Duodenal mucosa (tissue), 2 donors: ENCODE data around the gene TRIM16.
"Not testable (repeated sequence)": the region's sequence is repeated elsewhere in the genome, so short reads cannot be mapped to it uniquely, and the experiment has no call there.

Experiments
- H3K27ac ChIP-seq: one replicate; pipeline ENCODE4 v1.7.0; 2013; ENCODE audit warnings: low read depth, low read length
- H3K27me3 ChIP-seq, 2 donors: one replicate each; pipeline ENCODE4 v1.7.0; 2013; ENCODE audit warnings: low read length in 2 of 2, control low read depth in 1 of 2; ENCODE audit not compliant: insufficient read depth in 2 of 2, control insufficient read depth in 1 of 2
- H3K36me3 ChIP-seq, 2 donors: one replicate each; pipeline ENCODE4 v1.7.0; 2013; ENCODE audit warnings: low read length in 2 of 2, control low read depth in 1 of 2; ENCODE audit not compliant: insufficient read depth in 2 of 2, control insufficient read depth in 1 of 2
- H3K4me1 ChIP-seq, 2 donors: one replicate each; pipeline ENCODE4 v1.7.0; 2013; ENCODE audit warnings: low read length in 2 of 2, control low read depth in 1 of 2; ENCODE audit not compliant: insufficient read depth in 2 of 2, control insufficient read depth in 1 of 2
- H3K4me3 ChIP-seq, 2 donors: one replicate each; pipeline ENCODE4 v1.7.0; 2013; ENCODE audit warnings: low read length in 2 of 2, low read depth in 1 of 2
- H3K9ac ChIP-seq, 2 donors: one replicate each; pipeline ENCODE4 v1.7.0; 2013; ENCODE audit warnings: low read length in 2 of 2, low read depth in 1 of 2
- H3K9me3 ChIP-seq, 2 donors: one replicate each; pipeline ENCODE4 v1.7.0; 2013; ENCODE audit warnings: low read length in 2 of 2, control low read depth in 1 of 2; ENCODE audit not compliant: control insufficient read depth in 1 of 2

Gene TRIM16

DNA sequence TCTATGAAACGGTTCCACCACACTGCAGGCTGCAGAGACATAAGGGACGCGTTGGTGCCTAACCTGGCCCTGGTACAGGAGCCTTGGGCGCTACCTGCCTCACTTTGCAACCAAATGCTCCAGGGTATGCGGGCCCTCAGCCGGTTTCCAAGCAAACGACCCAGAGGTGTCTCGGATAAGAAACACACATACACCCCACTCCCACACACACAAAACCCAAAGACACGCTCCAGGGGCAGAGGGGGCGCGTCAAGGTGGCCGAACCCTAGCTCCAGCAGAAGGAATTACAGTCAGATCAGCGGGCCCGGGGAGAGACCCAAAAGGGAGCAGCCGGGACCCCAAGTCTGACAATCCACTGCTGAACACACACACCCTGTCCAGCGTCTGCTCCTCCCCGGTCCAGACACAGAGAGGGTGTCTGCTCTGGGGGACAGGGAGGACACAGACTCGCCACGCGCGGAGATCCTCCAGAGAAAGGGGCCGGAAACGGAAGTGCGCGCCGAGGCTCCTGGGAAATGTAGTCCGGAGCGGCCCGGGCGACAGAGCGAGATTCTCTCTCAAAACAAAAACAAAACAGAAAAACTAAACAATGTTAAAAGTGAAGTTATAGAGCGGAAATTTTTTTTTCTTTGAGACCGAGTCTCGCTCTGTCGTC, at the start of gene TRIM16:
Gene TRIM16, minus strand, starts transcription at position 488 of the 655 bp plus-strand sequence. CDS start 32,702 bp downstream, outside the sequence.
- H3K4me1 ChIP-seq, H3K27ac ChIP-seq, H3K36me3 ChIP-seq, H3K9me3 ChIP-seq, H3K27me3 ChIP-seq: not testable (repeated sequence)
- Histone ChIP-seq H3K9ac (peak within 1 kb of the TSS; percentile 65 to 70), H3K4me3 (peak within 1 kb of the TSS; percentile 73 to 75)

DNA sequence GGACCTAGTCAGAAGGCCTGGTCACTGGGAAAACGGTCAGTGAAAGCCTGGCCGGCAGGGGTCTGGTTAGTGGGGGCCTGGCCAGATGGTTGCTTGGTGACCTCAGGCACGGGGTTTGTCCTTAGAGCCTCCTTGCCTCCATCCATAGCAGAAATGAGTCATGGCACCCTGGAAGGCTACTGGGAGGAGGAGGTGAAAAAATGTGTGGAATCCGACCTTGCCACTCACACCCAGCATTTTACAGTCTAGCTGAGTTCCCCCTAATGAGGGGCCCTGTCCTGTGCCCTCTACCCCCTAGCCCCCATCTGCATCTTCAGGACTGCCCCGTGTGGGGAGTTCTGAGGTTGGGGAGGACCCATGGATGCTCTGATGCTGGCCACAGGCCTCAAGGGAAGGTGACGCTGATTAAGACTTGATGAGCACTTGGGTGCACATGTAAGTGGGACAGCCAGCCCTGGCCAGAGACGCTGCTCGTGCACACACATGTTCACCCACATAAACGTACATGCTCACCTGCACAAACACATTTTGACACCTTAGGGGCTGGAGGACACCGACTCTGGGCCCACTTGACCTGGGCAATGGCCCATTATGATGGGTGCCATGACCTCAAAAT, 49.2 kb upstream of the TRIM16 start:
- H3K27me3 ChIP-seq, H3K9me3 ChIP-seq, H3K9ac ChIP-seq, H3K4me3 ChIP-seq, H3K4me1 ChIP-seq, H3K27ac ChIP-seq, H3K36me3 ChIP-seq: not testable (repeated sequence)

DNA sequence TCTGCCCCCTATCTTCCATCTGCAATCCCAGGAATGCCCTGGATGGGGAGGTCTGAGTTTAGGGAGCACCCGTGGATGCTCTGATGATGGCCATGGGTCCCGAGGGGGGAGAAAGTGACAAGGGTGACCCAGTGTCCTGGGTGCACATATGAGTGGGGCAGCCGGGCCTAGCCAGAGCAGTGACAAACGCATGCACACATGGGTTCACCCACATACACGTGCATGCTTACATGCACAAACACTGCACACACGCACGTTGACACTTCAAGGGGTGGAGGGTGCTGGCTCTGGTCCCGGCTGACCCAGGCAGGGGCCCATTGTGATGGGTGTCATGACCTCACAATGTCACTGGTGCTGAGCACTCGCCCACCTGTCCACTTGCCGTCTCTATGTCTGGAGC, 47.8 kb upstream of the TRIM16 start, which contains the start of gene TBC1D26:
Gene TBC1D26, plus strand, starts transcription at position 384 of the 400 bp plus-strand sequence. CDS start 3,066 bp downstream, outside the sequence.
- not testable (repeated sequence) for H3K27me3 ChIP-seq, H3K4me1 ChIP-seq, H3K9ac ChIP-seq, H3K9me3 ChIP-seq, H3K36me3 ChIP-seq, H3K4me3 ChIP-seq, H3K27ac ChIP-seq

DNA sequence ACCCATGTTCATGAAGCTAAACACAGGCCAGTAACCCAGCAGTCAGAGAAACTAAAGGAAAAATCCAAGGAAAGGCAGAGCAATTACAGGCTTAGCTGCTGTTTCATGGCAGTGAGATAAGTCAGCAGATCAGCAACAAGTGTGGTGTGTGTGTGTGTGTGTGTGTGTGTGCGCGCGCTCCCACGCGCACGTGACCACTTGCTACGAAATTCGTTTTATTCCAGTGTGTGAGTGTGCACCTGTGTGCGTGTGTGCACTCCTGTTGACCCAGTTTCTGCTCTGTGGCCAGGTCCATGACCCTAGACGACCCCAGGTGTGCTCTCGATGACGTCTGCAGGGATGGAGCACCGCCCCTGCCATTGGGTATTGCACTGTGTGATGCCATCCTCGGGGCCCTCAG, 46.4 kb upstream of the TRIM16 start:
- not testable (repeated sequence) for H3K4me3 ChIP-seq, H3K4me1 ChIP-seq, H3K27ac ChIP-seq, H3K9ac ChIP-seq, H3K9me3 ChIP-seq, H3K27me3 ChIP-seq, H3K36me3 ChIP-seq

DNA sequence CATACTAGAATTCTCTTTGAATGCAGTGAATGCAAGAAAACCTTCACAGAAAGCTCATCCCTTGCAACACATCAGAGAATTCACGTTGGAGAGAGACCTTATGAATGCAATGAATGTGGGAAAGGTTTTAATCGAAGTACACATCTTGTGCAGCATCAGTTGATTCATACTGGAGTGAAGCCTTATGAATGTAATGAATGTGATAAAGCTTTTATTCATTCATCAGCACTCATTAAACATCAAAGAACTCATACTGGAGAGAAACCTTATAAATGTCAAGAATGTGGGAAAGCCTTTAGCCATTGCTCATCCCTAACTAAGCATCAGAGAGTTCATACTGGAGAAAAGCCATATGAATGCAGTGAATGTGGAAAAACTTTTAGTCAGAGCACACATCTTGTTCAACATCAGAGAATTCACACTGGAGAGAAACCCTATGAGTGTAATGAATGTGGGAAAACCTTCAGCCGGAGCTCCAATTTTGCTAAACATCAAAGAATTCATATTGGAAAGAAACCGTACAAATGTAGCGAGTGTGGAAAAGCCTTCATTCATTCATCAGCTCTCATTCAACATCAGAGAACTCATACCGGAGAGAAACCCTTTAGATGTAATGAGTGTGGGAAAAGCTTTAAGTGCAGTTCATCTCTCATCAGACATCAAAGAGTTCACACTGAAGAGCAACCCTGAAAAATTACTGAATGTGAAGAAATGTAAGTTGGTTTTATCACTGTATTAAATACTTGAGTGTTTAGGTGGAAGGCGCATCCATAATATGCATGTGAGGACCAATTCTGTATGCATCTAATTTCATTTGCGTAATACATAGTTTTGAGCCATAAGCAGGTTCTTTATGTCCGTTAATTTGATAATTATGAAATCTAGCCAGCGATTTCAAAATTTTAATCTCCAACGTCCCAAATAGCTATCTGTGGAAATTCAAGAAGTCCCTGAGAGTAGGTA, 32.8 kb upstream of the TRIM16 start:
- H3K4me1 ChIP-seq, H3K9ac ChIP-seq, H3K27me3 ChIP-seq, H3K36me3 ChIP-seq, H3K27ac ChIP-seq: not testable (repeated sequence)
- Histone ChIP-seq H3K9me3 (peaks cover 19 to 34% of the 10 kb centered on the region in 2 donors), H3K4me3 (peak overlapping the region in 1 of 2 donors; percentile 8)

DNA sequence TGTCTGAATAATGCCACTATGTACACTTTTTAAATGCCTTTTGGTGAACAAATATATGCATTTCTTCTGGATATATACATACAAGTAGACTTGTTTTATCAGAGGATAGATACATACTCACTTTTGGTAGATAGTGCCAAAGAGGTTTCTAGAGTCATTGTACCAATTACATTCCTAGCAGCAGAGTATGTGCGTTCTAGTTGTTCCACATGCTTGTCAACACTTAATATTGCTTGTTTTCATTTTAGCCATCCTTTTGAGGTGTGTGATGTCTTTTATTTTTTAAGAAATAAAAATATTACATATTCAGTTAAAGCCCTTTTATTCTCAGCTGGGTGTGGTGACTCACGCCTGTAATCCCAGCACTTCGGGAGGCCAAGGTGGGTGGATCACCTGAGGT, 24.8 kb upstream of the TRIM16 start:
- not testable (repeated sequence) for H3K27me3 ChIP-seq, H3K27ac ChIP-seq, H3K4me3 ChIP-seq, H3K4me1 ChIP-seq, H3K9ac ChIP-seq
- H3K36me3 ChIP-seq, result peaks cover 7 to 17% of the 10 kb centered on the region in 2 donors
- peaks cover 4 to 16% of the 10 kb centered on the region in 2 donors for H3K9me3 ChIP-seq

DNA sequence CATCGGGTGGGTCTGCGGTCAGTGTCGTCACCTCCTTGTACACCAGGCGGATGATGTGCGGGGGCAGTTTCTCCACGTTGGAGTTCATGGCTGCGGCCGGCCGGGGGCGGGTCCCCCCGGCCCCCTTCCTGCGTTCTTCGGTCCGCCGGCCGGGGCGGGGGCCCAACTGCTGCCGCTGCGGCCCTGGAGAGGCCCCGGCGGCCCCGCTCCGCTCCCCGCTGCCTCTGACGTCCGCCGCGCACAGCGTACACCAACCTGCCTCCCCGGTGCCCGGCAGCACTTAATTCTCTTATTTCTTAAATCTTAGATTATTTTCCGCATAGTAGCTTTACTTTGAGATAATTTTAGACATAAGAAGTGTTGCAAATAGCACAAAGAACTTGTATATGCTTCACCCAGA, 20.7 kb upstream of the TRIM16 start:
- not testable (repeated sequence) for H3K4me1 ChIP-seq, H3K4me3 ChIP-seq, H3K27me3 ChIP-seq, H3K9me3 ChIP-seq, H3K9ac ChIP-seq, H3K27ac ChIP-seq
- peaks cover 7 to 17% of the 10 kb centered on the region in 2 donors for H3K36me3 ChIP-seq

DNA sequence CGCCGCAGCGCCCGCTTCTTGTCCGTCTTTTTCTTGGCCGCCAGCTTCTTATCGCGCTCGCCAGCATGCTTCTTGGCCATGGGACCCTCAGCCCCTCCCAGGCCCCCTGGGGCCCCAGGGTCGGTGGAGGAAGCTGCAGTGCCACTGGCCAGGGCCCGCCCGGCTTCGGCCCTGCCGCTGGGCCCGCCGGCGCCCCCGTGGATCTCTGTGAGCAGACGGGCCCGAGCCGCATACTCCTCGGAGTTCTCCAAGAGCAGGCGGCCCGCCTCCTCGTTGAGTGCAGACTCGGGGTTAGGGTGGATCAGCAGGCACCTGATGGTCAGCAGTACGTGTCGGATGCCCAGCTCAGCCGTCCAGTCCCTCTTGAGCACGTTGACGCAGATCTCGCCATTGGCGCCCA, 20.1 kb upstream of the TRIM16 start:
- H3K9ac ChIP-seq, H3K27me3 ChIP-seq, H3K27ac ChIP-seq, H3K4me3 ChIP-seq, H3K9me3 ChIP-seq, H3K4me1 ChIP-seq: not testable (repeated sequence)
- peaks cover 7 to 17% of the 10 kb centered on the region in 2 donors for H3K36me3 ChIP-seq

DNA sequence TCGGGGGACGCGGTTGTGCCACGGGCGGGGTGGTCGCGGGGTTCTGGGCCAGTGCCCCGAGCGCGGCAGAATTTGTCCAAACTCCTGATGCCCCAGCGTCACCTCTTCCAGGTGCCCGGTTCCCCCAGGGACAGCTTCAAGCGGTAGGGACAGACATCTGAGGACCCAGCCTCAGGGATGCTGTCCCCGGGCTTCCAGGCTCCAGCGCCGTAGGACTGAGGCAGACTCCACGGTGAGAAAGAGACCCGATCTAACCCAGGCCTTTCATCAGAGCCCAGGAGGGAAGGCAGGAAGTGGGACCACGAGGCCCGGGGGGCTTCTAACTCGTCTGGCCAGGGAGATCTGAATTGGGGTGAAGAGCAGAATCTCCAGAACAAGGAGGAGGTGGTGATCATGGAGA, 15.8 kb upstream of the TRIM16 start:
- not testable (repeated sequence) for H3K36me3 ChIP-seq, H3K4me1 ChIP-seq, H3K9ac ChIP-seq, H3K9me3 ChIP-seq, H3K27ac ChIP-seq, H3K27me3 ChIP-seq
- H3K4me3 ChIP-seq, result peak overlapping the region; percentile 56 to 68

DNA sequence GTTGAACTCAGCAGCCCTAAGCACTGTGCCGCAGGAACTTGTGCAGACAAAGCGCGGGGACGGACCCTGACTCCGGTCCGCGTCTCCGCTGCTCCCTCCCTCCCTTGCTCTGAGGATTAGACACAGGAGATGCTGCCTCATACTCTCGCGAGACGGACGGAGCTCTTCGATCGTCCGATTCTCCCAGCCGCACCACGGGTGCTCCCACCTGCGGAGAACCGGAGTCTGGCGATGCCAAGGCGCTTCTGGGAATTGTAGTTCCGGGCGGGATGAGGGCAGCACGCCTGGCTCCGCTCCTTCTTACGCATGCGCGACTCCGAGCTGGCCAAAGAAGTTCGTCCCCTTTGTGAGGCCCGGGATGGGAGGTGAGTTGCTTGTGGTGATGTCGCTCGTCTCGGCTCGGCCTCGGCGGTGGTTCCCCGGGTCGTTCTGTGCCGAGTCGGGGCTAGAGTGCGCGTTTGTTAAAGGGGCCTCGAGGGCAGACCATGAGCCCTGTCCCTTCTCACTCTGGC, 15.4 kb upstream of the TRIM16 start, which contains the start of gene ZNF286A:
Gene ZNF286A, plus strand, starts transcription at position 340 of the 512 bp plus-strand sequence. CDS start 578 bp downstream, outside the sequence.
- not testable (repeated sequence) for H3K27me3 ChIP-seq, H3K9me3 ChIP-seq, H3K36me3 ChIP-seq, H3K4me1 ChIP-seq, H3K27ac ChIP-seq
- Histone ChIP-seq H3K9ac (peak within 1 kb of the TSS in 1 of 2 donors; percentile 57), H3K4me3 (peak within 1 kb of the TSS; percentile 56 to 70)
